GM23338 (cell line): ENCODE measurements around the gene AIG1.

Experiments used
- EZH2 ChIP-seq: fragments of 200-600 bp; sonication (generic); IDR thresholded peaks from one replicate; pipeline ENCODE4 v1.8.0; 2017; ENCODE audit warnings: antibody characterized with exemption, mild to moderate bottlenecking, low read depth; ENCODE audit not compliant: unreplicated experiment
- EZH2phosphoT487 ChIP-seq: fragments of 200-600 bp; sonication (generic); IDR thresholded peaks from one replicate; pipeline ENCODE4 v1.8.1; 2018; ENCODE audit warnings: antibody characterized with exemption; ENCODE audit not compliant: unreplicated experiment
- JUNB ChIP-seq: IDR thresholded peaks from one replicate; pipeline ENCODE4 v1.6.1; 2016; ENCODE audit warnings: antibody characterized with exemption; ENCODE audit not compliant: unreplicated experiment
- TF ChIP-seq, protein P1 (sequence below), 2 experiments: fragments of 200-600 bp in 1 of 2; sonication (generic) in 1 of 2; conservative IDR thresholded peaks; 2 replicates each; pipeline versions ENCODE4 v1.5.1 to v1.6.1; 2016 to 2017; ENCODE audit warnings: antibody characterized with exemption in 2 of 2, low read depth in 2 of 2, mild to moderate bottlenecking in 2 of 2, moderate library complexity in 1 of 2
- TF ChIP-seq, protein P2 (sequence below): IDR thresholded peaks from one replicate; pipeline ENCODE4 v1.6.1; 2018; ENCODE audit warnings: antibody characterized with exemption; ENCODE audit not compliant: unreplicated experiment

DNA sequence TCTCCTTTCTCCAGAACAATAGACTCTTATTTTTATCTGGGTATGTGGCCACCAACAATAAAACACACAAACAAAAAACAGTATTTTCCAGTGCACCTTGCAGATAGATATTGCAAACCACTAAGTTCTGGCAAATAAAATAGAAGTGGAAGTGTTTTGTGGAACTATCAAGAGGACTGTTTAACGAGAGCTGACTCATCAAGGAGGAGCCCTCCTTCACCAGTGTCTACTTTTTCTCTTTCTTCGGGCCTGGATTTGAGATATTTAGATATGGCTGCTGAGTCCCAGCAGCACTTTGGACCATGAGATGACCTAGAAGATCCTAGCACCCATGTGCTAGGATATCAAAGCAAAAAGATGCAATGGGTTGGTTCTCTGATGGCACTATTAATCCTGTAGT is 154.7 kb downstream of the AIG1 start:
- TF ChIP-seq, protein P1, sequence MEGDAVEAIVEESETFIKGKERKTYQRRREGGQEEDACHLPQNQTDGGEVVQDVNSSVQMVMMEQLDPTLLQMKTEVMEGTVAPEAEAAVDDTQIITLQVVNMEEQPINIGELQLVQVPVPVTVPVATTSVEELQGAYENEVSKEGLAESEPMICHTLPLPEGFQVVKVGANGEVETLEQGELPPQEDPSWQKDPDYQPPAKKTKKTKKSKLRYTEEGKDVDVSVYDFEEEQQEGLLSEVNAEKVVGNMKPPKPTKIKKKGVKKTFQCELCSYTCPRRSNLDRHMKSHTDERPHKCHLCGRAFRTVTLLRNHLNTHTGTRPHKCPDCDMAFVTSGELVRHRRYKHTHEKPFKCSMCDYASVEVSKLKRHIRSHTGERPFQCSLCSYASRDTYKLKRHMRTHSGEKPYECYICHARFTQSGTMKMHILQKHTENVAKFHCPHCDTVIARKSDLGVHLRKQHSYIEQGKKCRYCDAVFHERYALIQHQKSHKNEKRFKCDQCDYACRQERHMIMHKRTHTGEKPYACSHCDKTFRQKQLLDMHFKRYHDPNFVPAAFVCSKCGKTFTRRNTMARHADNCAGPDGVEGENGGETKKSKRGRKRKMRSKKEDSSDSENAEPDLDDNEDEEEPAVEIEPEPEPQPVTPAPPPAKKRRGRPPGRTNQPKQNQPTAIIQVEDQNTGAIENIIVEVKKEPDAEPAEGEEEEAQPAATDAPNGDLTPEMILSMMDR (conservative IDR thresholded peaks at IDR 0.05; ENCODE audit: low read depth in 2 of 2), result no peak
- TF ChIP-seq, protein P2, sequence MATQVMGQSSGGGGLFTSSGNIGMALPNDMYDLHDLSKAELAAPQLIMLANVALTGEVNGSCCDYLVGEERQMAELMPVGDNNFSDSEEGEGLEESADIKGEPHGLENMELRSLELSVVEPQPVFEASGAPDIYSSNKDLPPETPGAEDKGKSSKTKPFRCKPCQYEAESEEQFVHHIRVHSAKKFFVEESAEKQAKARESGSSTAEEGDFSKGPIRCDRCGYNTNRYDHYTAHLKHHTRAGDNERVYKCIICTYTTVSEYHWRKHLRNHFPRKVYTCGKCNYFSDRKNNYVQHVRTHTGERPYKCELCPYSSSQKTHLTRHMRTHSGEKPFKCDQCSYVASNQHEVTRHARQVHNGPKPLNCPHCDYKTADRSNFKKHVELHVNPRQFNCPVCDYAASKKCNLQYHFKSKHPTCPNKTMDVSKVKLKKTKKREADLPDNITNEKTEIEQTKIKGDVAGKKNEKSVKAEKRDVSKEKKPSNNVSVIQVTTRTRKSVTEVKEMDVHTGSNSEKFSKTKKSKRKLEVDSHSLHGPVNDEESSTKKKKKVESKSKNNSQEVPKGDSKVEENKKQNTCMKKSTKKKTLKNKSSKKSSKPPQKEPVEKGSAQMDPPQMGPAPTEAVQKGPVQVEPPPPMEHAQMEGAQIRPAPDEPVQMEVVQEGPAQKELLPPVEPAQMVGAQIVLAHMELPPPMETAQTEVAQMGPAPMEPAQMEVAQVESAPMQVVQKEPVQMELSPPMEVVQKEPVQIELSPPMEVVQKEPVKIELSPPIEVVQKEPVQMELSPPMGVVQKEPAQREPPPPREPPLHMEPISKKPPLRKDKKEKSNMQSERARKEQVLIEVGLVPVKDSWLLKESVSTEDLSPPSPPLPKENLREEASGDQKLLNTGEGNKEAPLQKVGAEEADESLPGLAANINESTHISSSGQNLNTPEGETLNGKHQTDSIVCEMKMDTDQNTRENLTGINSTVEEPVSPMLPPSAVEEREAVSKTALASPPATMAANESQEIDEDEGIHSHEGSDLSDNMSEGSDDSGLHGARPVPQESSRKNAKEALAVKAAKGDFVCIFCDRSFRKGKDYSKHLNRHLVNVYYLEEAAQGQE, result no peak
- TF ChIP-seq EZH2phosphoT487 (no peak), EZH2 (no peak), JUNB (no peak)
